IMR-90 (cell line): Measurements from ENCODE around the gene CACNA1D. TPM values are rescaled to one million over a fixed set of nuclear protein-coding genes. Genes with fewer than 3 reads are reported as not detected.

ENCODE experiments used
- ATAC-seq: fragments of 200-7000 bp; cut with Tn5 transposase; 2 replicates; pipeline ENCODE4 v1.9.1; 2020; ENCODE audit warnings: low read depth, mild to moderate bottlenecking, moderate library complexity
- BruUV-seq: library from RNA; stranded (reverse); fragments of 400-500 nt; replicated peaks from 2 replicates; lab custom pipeline; 2021; lab: Mats Ljungman, UMichigan
- CTCF ChIA-PET: fragments of 300-600 bp; formaldehyde crosslinking; extraction: SDS; loops from one replicate; lab custom pipeline; 2021; ENCODE audit warnings: antibody characterized with exemption; lab: Yijun Ruan, JAX
- POLR2A ChIA-PET: fragments of 300-600 bp; sonication (Branson Sonifier 250); formaldehyde crosslinking; loops from one replicate; lab custom pipeline; 2022; ENCODE audit warnings: antibody characterized with exemption; ENCODE audit not compliant: unreplicated experiment; lab: Charles Lee
- DNase-seq: peaks from one replicate; pipeline ENCODE4 v3.0.0; 2013
- H2AFZ ChIP-seq: replicated peaks from 2 replicates; pipeline ENCODE3; 2013; ENCODE audit warnings: low read length, mild to moderate bottlenecking; ENCODE audit not compliant: poor library complexity
- H2AK5ac ChIP-seq: 2 replicates; pipeline ENCODE4 v1.6.1; 2013; ENCODE audit warnings: low read depth, low read length, inconsistent platforms
- H2AK9ac ChIP-seq: replicated peaks from 2 replicates; pipeline ENCODE3; 2013; ENCODE audit warnings: mild to moderate bottlenecking, low read depth, low read length, moderate library complexity; ENCODE audit not compliant: poor library complexity
- H2BK120ac ChIP-seq: 2 replicates; pipeline ENCODE4 v1.6.1; 2013; ENCODE audit warnings: low read depth, low read length, inconsistent platforms
- H2BK15ac ChIP-seq: 3 replicates; pipeline ENCODE4 v1.6.1; 2013; ENCODE audit warnings: low read depth, low read length, inconsistent platforms
- H2BK20ac ChIP-seq: 2 replicates; pipeline ENCODE4 v1.6.1; 2013; ENCODE audit warnings: low read depth, mild to moderate bottlenecking, inconsistent platforms, low read length, moderate library complexity
- H2BK5ac ChIP-seq: 2 replicates; pipeline ENCODE4 v1.6.1; 2013; ENCODE audit warnings: mild to moderate bottlenecking, low read depth, low read length, inconsistent platforms; ENCODE audit not compliant: poor library complexity, severe bottlenecking
- H3K14ac ChIP-seq: replicated peaks from 2 replicates; pipeline ENCODE4 v1.6.1; 2013; ENCODE audit warnings: low read depth, low read length, inconsistent platforms
- H3K18ac ChIP-seq: 2 replicates; pipeline ENCODE4 v1.6.1; 2013; ENCODE audit warnings: low read depth, low read length, control low read depth
- H3K23ac ChIP-seq: 2 replicates; pipeline ENCODE4 v1.6.1; 2013; ENCODE audit warnings: low read depth, low read length, inconsistent platforms
- H3K27ac ChIP-seq: 2 replicates; pipeline ENCODE4 v1.5.1; 2013; ENCODE audit warnings: mild to moderate bottlenecking, control low read depth, low read length; ENCODE audit not compliant: insufficient read depth
- H3K27me3 ChIP-seq: 2 replicates; pipeline ENCODE4 v1.6.1; 2013; ENCODE audit warnings: low read length; ENCODE audit not compliant: control insufficient read depth, insufficient read depth
- H3K36me3 ChIP-seq: 2 replicates; pipeline ENCODE4 v1.6.1; 2013; ENCODE audit warnings: low read length, mixed read lengths; ENCODE audit not compliant: control insufficient read depth, insufficient read depth
- H3K4ac ChIP-seq: 2 replicates; pipeline ENCODE4 v1.6.1; 2013; ENCODE audit warnings: low read depth, low read length, inconsistent platforms
- H3K4me1 ChIP-seq: 2 replicates; pipeline ENCODE4 v1.6.1; 2013; ENCODE audit warnings: low read length, mixed read lengths; ENCODE audit not compliant: control insufficient read depth, insufficient read depth
- H3K4me2 ChIP-seq: 2 replicates; pipeline ENCODE4 v1.6.1; 2013; ENCODE audit warnings: low read depth, mild to moderate bottlenecking, control low read depth, low read length, moderate library complexity
- H3K4me3 ChIP-seq: 2 replicates; pipeline ENCODE4 v1.5.1; 2013; ENCODE audit warnings: low read depth, mild to moderate bottlenecking, control low read depth, low read length, moderate library complexity; ENCODE audit not compliant: insufficient read depth
- H3K56ac ChIP-seq: 2 replicates; pipeline ENCODE4 v1.6.1; 2013; ENCODE audit warnings: low read length, inconsistent platforms; ENCODE audit not compliant: insufficient read depth; ENCODE audit errors: extremely low read depth
- H3K79me1 ChIP-seq, 2 experiments: 2 replicates each; pipeline ENCODE4 v1.6.1; 2013; ENCODE audit warnings: low read length in 2 of 2, inconsistent platforms in 1 of 2, low read depth in 1 of 2
- H3K9ac ChIP-seq: 2 replicates; pipeline ENCODE4 v1.6.1; 2013; ENCODE audit warnings: low read depth, low read length, control low read depth
- H3K9me1 ChIP-seq: 2 replicates; pipeline ENCODE4 v1.6.1; 2013; ENCODE audit warnings: low read length, inconsistent platforms; ENCODE audit not compliant: insufficient read depth
- H3K9me3 ChIP-seq: 2 replicates; pipeline ENCODE4 v1.6.1; 2013; ENCODE audit warnings: low read length; ENCODE audit not compliant: control insufficient read depth, insufficient read depth
- H4K20me1 ChIP-seq: 2 replicates; pipeline ENCODE4 v1.6.1; 2013; ENCODE audit warnings: low read length, inconsistent platforms; ENCODE audit not compliant: insufficient read depth
- H4K5ac ChIP-seq: 2 replicates; pipeline ENCODE4 v1.6.1; 2013; ENCODE audit warnings: mild to moderate bottlenecking, low read depth, low read length, control low read depth
- H4K8ac ChIP-seq, 2 experiments: 2 replicates each; pipeline ENCODE4 v1.6.1; 2013; ENCODE audit warnings: low read depth in 2 of 2, low read length in 2 of 2, control low read depth in 1 of 2, inconsistent platforms in 1 of 2
- H4K91ac ChIP-seq: 2 replicates; pipeline ENCODE4 v1.6.1; 2013; ENCODE audit warnings: low read depth, low read length, inconsistent platforms; ENCODE audit not compliant: insufficient read depth
- BHLHE40 ChIP-seq: fragments of 150-350 bp; IDR thresholded peaks from 2 replicates; pipeline ENCODE4 v1.6.1; 2016; ENCODE audit warnings: mild to moderate bottlenecking, low read depth, low read length
- CEBPB ChIP-seq: IDR thresholded peaks from 2 replicates; pipeline ENCODE4 v1.6.1; 2012; ENCODE audit warnings: low read depth, low read length, improper control_type of control experiment
- MAFK ChIP-seq: IDR thresholded peaks from 2 replicates; pipeline ENCODE4 v1.6.1; 2012; ENCODE audit warnings: low read depth, low read length, improper control_type of control experiment
- MAZ ChIP-seq: IDR thresholded peaks from 2 replicates; pipeline ENCODE4 v1.6.1; 2012; ENCODE audit warnings: low read depth, mild to moderate bottlenecking, low read length, improper control_type of control experiment, moderate library complexity, borderline replicate concordance
- POLR2A ChIP-seq: IDR thresholded peaks from 2 replicates; pipeline ENCODE4 v1.6.1; 2012; ENCODE audit warnings: mild to moderate bottlenecking, low read depth, low read length
- RAD21 ChIP-seq: IDR thresholded peaks from 2 replicates; pipeline ENCODE4 v1.6.1; 2012; ENCODE audit warnings: low read length, improper control_type of control experiment
- SMC3 ChIP-seq: fragments of 150-350 bp; IDR thresholded peaks from 2 replicates; pipeline ENCODE4 v1.6.1; 2016; ENCODE audit warnings: low read depth, mild to moderate bottlenecking, antibody characterized with exemption, low read length, moderate library complexity
- WGBS, 2 experiments: methylation state at CpG; one replicate each; pipeline versions ENCODE4 v1.1.5 to v1.1.7; 2013; ENCODE audit warnings: missing lambda C conversion rate in 2 of 2; ENCODE audit not compliant: insufficient read length in 1 of 2; ENCODE audit errors: extremely low coverage in 2 of 2; 5-methylcytosine and 5-hydroxymethylcytosine counted together
- dilution Hi-C: fragments of 300-500 bp; cut with HindIII; formaldehyde crosslinking; loops from one replicate; pipeline ENCODE4 v1.14.3; 2018; ENCODE audit warnings: low sequenced_read_pairs; ENCODE audit not compliant: unreplicated experiment
- in situ Hi-C: fragments of 300-500 bp; cut with MboI; formaldehyde crosslinking; loops from 3 replicates; pipeline ENCODE4 v1.14.3; 2019; ENCODE audit warnings: low sequenced_read_pairs, inconsistent platforms, mixed read lengths
- intact Hi-C: fragments of 100-400 bp; cut with micrococcal nuclease; formaldehyde crosslinking; loops from 2 replicates; pipeline ENCODE4 v1.10.0; 2022
- polyA plus RNA-seq, 3 experiments: library from polyadenylated mRNA; depleted of rRNA; stranded (reverse); fragments of >200 nt; gene quantifications; 2 replicates each; pipeline ENCODE4 v1.2.3, GENCODE V29; 2012; ENCODE audit warnings: low replicate concordance in 1 of 3
- total RNA-seq: library from RNA; depleted of rRNA; stranded (reverse); fragments of >200 nt; gene quantifications from 2 replicates; pipeline ENCODE4 v1.2.3, GENCODE V29; 2012
- TF ChIP-seq, protein P1 (sequence below): conservative IDR thresholded peaks from 2 replicates; pipeline ENCODE4 v1.5.1; 2012; ENCODE audit warnings: mild to moderate bottlenecking, low read depth, low read length, improper control_type of control experiment

The CACNA1D gene
- total and polyA plus RNA-seq, 2 of the 4 experiments (the other 2 are of a cell fraction): 0.07 TPM; not detected in 1

DNA sequence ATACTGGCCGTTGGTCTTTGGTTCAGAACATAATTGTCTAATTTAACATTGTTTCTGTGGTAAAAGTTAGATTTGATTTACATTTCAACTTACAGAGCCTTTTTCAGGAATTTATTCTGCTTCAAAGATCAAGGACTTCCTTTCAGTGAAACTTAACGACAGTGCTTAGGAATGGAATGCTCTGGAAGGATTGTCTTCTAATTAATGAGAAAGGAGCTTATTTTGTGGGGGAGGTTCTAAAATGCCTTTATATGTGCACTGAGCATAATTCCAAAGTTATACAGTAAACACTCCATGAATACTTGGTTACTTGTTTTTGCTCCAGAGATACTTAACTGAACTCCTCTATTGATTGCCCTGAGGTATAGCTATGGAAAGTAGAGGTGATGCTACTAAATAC, 75.7 kb downstream of the CACNA1D start:
- WGBS, 2 experiments: no CpG with 5 or more reads among the region's 2 CpGs
- dilution Hi-C loops (no loop called here), in situ Hi-C loops (no loop called here)

More for the DNA sequence above, 75.7 kb downstream of the CACNA1D start:
- no peak overlapping the region for H4K91ac ChIP-seq
- no peak overlapping the region for H2AFZ ChIP-seq
- TF ChIP-seq BHLHE40 (no peak), MAZ (no peak), CEBPB (no peak), SMC3 (no peak), POLR2A (no peak), MAFK (no peak), RAD21 (no peak)
- TF ChIP-seq, protein P1, sequence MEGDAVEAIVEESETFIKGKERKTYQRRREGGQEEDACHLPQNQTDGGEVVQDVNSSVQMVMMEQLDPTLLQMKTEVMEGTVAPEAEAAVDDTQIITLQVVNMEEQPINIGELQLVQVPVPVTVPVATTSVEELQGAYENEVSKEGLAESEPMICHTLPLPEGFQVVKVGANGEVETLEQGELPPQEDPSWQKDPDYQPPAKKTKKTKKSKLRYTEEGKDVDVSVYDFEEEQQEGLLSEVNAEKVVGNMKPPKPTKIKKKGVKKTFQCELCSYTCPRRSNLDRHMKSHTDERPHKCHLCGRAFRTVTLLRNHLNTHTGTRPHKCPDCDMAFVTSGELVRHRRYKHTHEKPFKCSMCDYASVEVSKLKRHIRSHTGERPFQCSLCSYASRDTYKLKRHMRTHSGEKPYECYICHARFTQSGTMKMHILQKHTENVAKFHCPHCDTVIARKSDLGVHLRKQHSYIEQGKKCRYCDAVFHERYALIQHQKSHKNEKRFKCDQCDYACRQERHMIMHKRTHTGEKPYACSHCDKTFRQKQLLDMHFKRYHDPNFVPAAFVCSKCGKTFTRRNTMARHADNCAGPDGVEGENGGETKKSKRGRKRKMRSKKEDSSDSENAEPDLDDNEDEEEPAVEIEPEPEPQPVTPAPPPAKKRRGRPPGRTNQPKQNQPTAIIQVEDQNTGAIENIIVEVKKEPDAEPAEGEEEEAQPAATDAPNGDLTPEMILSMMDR: no peak
- no peak overlapping the region for H3K23ac ChIP-seq
- no peak overlapping the region for H3K4me2 ChIP-seq
- H3K27ac ChIP-seq: no peak overlapping the region
- H2BK5ac ChIP-seq: no peak overlapping the region
- no peak overlapping the region for H2BK15ac ChIP-seq
- no peaks in the 10 kb centered on the region for H4K20me1 ChIP-seq
- H4K5ac ChIP-seq: no peak overlapping the region
- H3K79me1 ChIP-seq: no peaks in the 10 kb centered on the region
- H2AK9ac ChIP-seq: no peak overlapping the region
- no peak overlapping the region for H3K9ac ChIP-seq
- no peak overlapping the region for H3K56ac ChIP-seq
- H2AK5ac ChIP-seq: no peak overlapping the region
- H3K36me3 ChIP-seq: no peaks in the 10 kb centered on the region
- H4K8ac ChIP-seq: no peak overlapping the region
- CTCF ChIA-PET: no interaction called here
- intact Hi-C loops: no loop called here
- POLR2A ChIA-PET: no interaction called here
- ATAC-seq (no peak), DNase-seq (no peak)
- H3K4ac ChIP-seq: no peak overlapping the region
- no peaks in the 10 kb centered on the region for H3K9me3 ChIP-seq
- no peaks in the 10 kb centered on the region for H3K4me1 ChIP-seq
- H3K4me3 ChIP-seq: no peak overlapping the region
- no peak overlapping the region for H3K14ac ChIP-seq
- no peak overlapping the region for H2BK20ac ChIP-seq
- no peaks in the 10 kb centered on the region; the same call in 1 of the 2 replicates for H3K9me1 ChIP-seq
- no peak overlapping the region for H3K18ac ChIP-seq
- no TSS peak for BruUV-seq
- no peak overlapping the region for H2BK120ac ChIP-seq
- no peaks in the 10 kb centered on the region; the same call in 1 of the 2 replicates for H3K27me3 ChIP-seq
